HG03060 (cell line): ENCODE measurements around the gene TST.

ENCODE experiments used
- ATAC-seq: cut with Tn5 transposase; IDR thresholded peaks from one replicate; pipeline ENCODE4 v1.9.1; 2021; ENCODE audit warnings: low read depth, moderate number of reproducible peaks; ENCODE audit not compliant: unreplicated experiment

Gene TST

GRCh38 chr22:37019309-37020191 is at the start of gene TST, which contains the start of gene MPST:
Gene TST, minus strand, starts transcription at chr22:37019447. Its CDS starts 715 bp downstream, at chr22:37018732.
Gene MPST, plus strand, starts transcription at chr22:37019742. Its CDS starts 95 bp downstream, at chr22:37019837.
- no peak for ATAC-seq

GRCh38 chr22:37068859-37069258 is 49.6 kb upstream of the TST start:
- no peak for ATAC-seq

- ATAC-seq = no peak
Observed at GRCh38 chr22:37067428-37067827, 48.2 kb upstream of the TST start.

DNA sequence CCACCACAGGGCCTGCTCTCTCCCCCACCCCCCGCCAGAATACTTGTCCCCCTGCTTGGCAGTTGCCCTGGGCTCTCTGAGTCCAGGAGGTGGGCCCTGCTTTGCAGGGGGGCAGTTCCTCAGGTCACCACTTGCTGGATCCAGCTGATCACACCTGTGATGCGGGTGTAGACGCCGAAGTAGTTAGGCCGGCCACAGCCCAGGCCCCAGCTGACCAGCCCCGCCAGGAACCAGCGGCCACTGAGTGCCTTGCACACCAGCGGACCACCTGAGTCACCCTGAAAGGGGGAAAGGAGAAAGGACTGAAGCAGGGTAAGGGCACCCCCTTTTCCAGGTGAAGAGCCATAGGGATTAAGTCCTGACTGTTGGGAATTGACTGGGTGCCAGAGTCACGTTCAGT is 46.7 kb upstream of the TST start:
- ATAC-seq = no peak

GRCh38 chr22:37065180-37065579 is 45.9 kb upstream of the TST start:
- ATAC-seq = no peak

GRCh38 chr22:37064553-37064952 is 45.3 kb upstream of the TST start:
- ATAC-seq = no peak

- no peak for ATAC-seq
Observed at GRCh38 chr22:37063431-37064420, 44.5 kb upstream of the TST start.

DNA sequence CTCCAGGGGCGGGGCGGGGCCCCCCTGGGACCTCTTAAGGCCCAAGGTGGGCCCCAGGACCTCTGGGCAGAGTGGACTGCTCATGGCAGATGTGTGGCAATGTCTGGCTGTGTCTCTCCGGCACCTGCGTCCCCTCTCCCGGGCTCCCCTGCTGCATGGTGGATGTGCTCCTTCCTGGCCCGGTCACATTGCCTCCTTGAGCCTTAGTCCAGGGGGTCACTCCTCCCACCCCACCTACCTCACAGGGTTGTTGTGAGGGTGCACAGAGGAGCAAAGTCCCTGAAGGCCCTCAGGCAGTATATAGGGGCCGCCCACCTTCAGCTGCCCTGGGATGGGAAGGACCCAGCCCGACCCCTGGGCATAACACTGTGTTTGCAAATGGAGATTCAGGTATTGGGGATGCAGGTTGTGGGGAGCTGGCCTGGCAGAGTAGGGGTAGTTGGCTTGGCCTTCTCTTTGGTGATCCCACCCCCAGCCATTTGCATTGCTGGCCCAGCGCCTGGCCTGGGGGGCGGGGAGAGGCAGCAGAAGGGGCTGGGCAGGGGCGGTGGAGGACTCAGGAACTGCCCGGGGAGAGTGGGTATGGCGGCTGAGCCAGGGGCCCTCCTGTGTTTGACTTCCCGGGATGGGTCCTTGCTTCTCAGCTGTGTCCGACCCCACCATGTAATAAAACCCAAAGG is 43.6 kb upstream of the TST start:
- ATAC-seq = no peak

DNA sequence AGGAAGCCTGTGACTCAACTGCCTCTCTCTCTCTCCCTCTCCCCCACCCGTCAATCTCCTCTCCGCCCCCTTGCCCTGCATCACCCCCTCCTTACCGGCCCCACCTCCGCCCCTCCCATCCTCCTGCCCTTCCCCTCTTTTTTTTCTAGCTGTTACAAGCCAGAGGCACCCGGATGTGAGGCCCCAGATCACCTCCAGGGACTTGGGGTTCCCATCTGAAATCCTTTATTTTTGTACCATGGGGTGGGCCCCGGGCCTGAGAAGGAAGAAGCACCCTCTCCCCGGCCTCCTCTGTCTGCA is 43.1 kb upstream of the TST start:
- ATAC-seq = no peak

GRCh38 chr22:37061611-37062375 is 42.5 kb upstream of the TST start:
- ATAC-seq = no peak

DNA sequence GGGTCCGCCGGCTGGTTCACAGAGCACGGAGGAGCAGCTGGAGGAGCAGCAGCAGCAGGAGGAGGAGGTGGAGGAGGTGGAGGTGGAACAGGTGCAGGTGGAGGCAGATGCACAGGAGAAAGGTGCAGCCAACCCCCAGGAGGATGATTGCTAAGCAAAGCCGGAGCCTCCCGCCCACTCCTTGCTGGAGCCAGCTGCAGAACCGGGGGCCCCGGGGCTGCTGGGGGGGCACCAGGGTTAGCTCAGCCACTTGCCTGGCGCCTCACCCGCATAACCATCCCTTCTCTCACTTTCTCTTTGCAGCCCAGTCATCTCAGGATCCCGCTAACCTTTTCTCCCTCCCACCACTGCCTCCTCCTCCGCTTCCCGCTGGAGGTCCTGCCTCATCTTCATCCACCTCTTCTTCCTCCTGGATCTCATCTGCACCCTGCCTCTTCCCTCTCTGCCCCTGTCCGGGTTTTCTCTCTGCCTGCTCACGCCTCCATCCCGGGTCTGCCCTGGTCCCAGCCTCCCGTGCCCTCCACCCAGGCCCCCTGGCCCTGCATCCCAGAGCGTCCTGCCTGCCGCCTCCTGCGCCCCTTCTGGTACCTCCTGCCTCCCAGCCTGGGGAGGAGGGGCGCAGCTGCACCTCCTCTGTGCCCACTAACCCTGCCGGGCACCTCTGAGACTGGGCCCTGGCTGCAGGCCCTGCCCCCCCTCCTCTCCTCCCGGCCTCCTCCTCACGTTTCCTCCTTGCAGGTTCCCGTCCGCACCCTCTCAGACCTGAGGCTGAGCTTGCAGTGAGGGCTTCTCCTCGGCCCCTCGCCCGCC is 41.8 kb upstream of the TST start:
- no peak for ATAC-seq

DNA sequence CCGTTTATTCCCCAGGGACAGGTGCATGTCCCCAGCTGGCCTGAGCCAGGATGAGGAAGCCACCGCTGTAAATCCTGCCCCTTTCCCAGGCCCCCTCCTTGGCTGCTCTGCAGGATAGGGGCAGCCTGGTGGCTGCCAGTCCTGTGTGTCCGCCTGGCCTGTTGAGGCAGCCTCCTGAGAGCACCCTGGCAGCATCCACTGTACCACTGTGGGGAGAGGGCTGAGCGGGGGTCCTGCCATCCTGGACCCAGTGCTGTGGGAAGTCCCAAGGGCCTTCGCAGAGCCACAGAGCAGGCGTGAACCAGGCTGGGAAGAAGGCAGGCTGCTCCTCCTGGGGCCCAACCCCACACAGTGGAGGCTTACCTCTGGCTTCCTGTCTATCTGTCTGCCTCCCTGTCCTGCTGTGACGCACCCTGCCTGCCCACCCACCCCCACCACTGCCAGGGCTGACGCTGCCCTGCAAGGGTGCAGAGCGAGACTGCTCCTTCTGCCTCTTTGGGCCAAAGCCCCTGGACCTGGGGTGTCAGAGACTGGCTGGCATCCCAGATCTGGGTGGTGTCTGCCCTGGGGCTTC is 40.7 kb upstream of the TST start:
- ATAC-seq = no peak

DNA sequence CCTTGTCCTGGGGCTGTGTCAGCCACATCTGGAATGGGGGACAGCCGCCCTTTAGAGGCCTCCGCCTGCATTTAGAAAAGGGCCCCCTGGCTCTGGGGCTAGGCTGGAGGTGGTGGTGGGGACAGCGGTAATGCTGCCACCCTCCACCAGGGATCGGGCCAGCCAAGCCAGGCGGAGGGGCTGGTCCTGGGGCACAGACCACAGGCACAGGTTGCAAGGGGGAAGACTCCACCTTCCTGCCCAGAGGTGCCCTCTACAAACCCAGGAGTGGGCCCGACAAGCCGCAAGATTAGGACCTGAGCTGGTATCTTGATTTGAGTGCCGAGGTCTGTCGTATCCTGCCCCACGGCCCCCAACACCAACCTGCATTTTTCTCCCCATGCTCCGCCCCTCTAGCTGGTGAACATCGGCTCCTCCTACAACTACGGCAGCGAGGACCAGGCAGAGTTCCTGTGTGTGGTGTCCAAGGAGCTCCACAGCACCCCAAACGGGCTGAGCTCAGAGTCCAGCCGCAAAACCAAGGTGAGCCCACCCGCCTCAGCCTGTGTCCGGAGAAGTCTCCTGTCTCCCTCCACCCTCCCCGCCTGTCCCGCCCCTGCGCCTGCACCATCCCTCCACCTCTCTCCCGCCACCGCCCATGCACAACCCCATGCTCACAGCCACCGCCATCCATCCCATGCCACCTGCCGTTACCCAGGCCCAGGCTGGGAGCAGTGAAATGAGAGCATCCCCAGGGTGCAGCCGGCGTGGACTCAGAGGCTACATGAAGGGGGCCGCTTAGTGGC is 39.9 kb upstream of the TST start:
- ATAC-seq = no peak

DNA sequence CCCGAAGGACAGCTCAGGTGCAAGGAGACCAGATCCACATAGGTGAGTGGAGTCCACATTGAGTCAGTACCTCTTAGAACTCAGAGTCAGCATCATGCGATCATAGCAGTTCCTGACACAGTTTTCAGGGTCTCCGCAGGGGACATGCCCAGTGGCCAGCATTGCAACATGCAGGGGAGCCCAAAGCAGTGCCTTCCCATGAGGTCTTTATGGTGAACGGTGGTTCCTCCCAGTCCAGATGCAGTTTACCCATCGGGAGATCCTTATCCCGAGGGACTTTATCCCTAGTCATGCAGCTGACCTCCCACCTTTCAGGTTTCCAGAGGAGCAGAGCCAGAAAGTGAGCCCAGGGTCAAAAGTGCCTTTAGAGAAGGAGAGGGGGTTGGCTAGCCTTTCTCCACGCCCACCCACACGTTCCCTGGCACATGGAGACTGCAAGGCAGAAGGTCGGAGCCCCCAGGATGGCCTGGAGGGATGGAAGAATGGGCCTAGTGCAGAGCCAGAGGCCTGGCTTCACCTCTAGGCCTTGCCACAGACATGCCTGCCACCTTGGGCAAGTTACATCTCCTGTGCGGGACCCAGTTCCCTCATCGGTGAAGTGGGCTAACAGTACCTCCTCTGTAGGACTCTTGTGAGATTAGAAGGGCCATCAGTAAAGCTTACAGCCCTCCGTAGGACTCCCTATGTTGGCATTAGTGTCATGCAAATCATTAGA is 38.7 kb upstream of the TST start:
- no peak for ATAC-seq

GRCh38 chr22:37057226-37057625 is 38.0 kb upstream of the TST start:
- ATAC-seq = no peak

- ATAC-seq = no peak
Observed at GRCh38 chr22:37056246-37056645, 37.0 kb upstream of the TST start.

GRCh38 chr22:37054600-37055365 is 35.5 kb upstream of the TST start:
- no peak for ATAC-seq
